ENCODE results near the gene MYH4. TPM values are rescaled to one million over a fixed set of nuclear protein-coding genes. Genes with fewer than 3 reads are reported as not detected.

Gene MYH4
- not detected in 2 replicates for total RNA-seq

GRCh38 chr17:10469459-10469858 lies at the start of gene MYH4:
TSS of gene MYH4 (minus strand) at chr17:10469559. CDS start at chr17:10466745, 2,814 bp downstream.

GRCh38 chr17:10518271-10519037 lies 49.1 kb upstream of the MYH4 start, which contains the start of gene MYH1:
TSS of gene MYH1 (minus strand) at chr17:10518542. CDS start at chr17:10516642, 1,900 bp downstream.

GRCh38 chr17:10421900-10422542 lies 47.3 kb downstream of the MYH4 start, which contains the start of gene MYH8:
TSS of gene MYH8 (minus strand) at chr17:10421950. CDS start at chr17:10420227, 1,723 bp downstream.

Other genes with a start within 250 kb of the MYH4 start
- not detected in 2 replicates for gene MYH13, start 96.6 kb downstream of the MYH4 start, total RNA-seq
- not detected in 2 replicates for gene MYH8, start 47.6 kb downstream of the MYH4 start, total RNA-seq
- gene MYH1, start 49.0 kb upstream of the MYH4 start, total RNA-seq, result not detected in 2 replicates
- gene MYH2, start 80.1 kb upstream of the MYH4 start, total RNA-seq, result under 0.01 TPM in 1 of 2 replicates, not detected in the other
- gene MYH3, start 187.8 kb upstream of the MYH4 start, total RNA-seq, result 0.16 and 0.38 TPM in 2 replicates
- 23.6 and 24.3 TPM in 2 replicates for gene SCO1, start 228.0 kb upstream of the MYH4 start, total RNA-seq
- 5.4 and 9.8 TPM in 2 replicates for gene ADPRM, start 228.0 kb upstream of the MYH4 start, total RNA-seq